CD4-positive, alpha-beta T cell (primary cell): ENCODE data around the gene RPS27A. TPM values are rescaled to one million over a fixed set of nuclear protein-coding genes. Genes with fewer than 3 reads are reported as not detected.
"Not testable (repeated sequence)": the region's sequence is repeated elsewhere in the genome, so short reads cannot be mapped to it uniquely, and the experiment has no call there.

Source experiments
- ATAC-seq: fragments of 200-7000 bp; cut with Tn5 transposase; one replicate; pipeline ENCODE4 v1.10.0; 2022; ENCODE audit warnings: mild to moderate bottlenecking; ENCODE audit not compliant: poor library complexity
- CTCF ChIA-PET: fragments of 350-600 bp; sonication (Branson Sonifier 250); formaldehyde crosslinking; loops from one replicate; lab custom pipeline; 2021; ENCODE audit warnings: antibody characterized with exemption, inconsistent platforms; lab: Charles Lee
- POLR2A ChIA-PET: fragments of 350-600 bp; sonication (Branson Sonifier 250); formaldehyde crosslinking; loops from one replicate; lab custom pipeline; 2021; ENCODE audit warnings: antibody characterized with exemption, inconsistent platforms; lab: Charles Lee
- DNase-seq, 14 experiments: peaks; one replicate each; pipeline ENCODE4 v3.0.0-alpha.2; 2013 to 2020; ENCODE audit warnings: mixed read lengths in 2 of 14
- H3K27ac ChIP-seq, 2 donors: one replicate each; pipeline versions ENCODE4 v1.5.1 to v1.7.0; 2013; ENCODE audit warnings: low read length in 2 of 2, low read depth in 1 of 2, mild to moderate bottlenecking in 1 of 2
- H3K27me3 ChIP-seq, 2 experiments: 1 replicate in 1 of 2; 2 replicates in 1 of 2; pipeline versions ENCODE4 v1.6.1 to v1.7.0; 2013; ENCODE audit warnings: low read length in 2 of 2, control low read depth in 1 of 2, mild to moderate bottlenecking in 1 of 2, moderate library complexity in 1 of 2; ENCODE audit not compliant: insufficient read depth in 2 of 2, control insufficient read depth in 1 of 2
- H3K36me3 ChIP-seq: one replicate; pipeline ENCODE4 v1.6.1; 2013; ENCODE audit warnings: low read length, control low read depth; ENCODE audit not compliant: insufficient read depth
- H3K4me1 ChIP-seq: one replicate; pipeline ENCODE4 v1.6.1; 2013; ENCODE audit warnings: low read length, control low read depth; ENCODE audit not compliant: insufficient read depth
- H3K4me3 ChIP-seq: one replicate; pipeline ENCODE4 v1.5.1; 2013; ENCODE audit warnings: mild to moderate bottlenecking, low read length, moderate library complexity
- H3K9me3 ChIP-seq, 2 experiments: 1 replicate in 1 of 2; 2 replicates in 1 of 2; pipeline versions ENCODE4 v1.6.1 to v1.7.0; 2013; ENCODE audit warnings: low read length in 2 of 2, mild to moderate bottlenecking in 2 of 2, control low read depth in 1 of 2, moderate library complexity in 1 of 2; ENCODE audit not compliant: control insufficient read depth in 1 of 2, insufficient read depth in 1 of 2
- H3K27ac Mint-ChIP-seq: one replicate; pipeline ENCODE4 v1.8.0; 2020; ENCODE audit warnings: mixed read lengths
- H3K27me3 Mint-ChIP-seq: one replicate; pipeline ENCODE4 v1.8.0; 2021; ENCODE audit warnings: mixed read lengths
- H3K36me3 Mint-ChIP-seq: one replicate; pipeline ENCODE4 v1.8.0; 2021; ENCODE audit warnings: low read depth, mixed read lengths
- H3K4me1 Mint-ChIP-seq: one replicate; pipeline ENCODE4 v1.8.0; 2021; ENCODE audit warnings: low read depth, mixed read lengths
- H3K4me3 Mint-ChIP-seq: one replicate; pipeline ENCODE4 v1.8.0; 2020; ENCODE audit warnings: mild to moderate bottlenecking, mixed read lengths
- H3K9me3 Mint-ChIP-seq: one replicate; pipeline ENCODE4 v1.8.0; 2020; ENCODE audit warnings: mixed read lengths
- CTCF ChIP-seq: fragments of 200-600 bp; IDR thresholded peaks from one replicate; pipeline ENCODE4 v1.8.0; 2022; ENCODE audit warnings: antibody characterized with exemption, mild to moderate bottlenecking
- intact Hi-C, 2 experiments: fragments of 100-400 bp; cut with DNase I in 1 of 2; cut with micrococcal nuclease in 1 of 2; formaldehyde crosslinking; loops; one replicate each; pipeline versions ENCODE4 v1.15.1 to v1.9.0; 2023 to 2025; cut with DNase I, micrococcal nuclease
- polyA plus RNA-seq, 2 donors: library from polyadenylated mRNA; unstranded; fragments of 120-200 nt; gene quantifications; one replicate each; pipeline ENCODE4 v1.2.1, GENCODE V29; 2013
- total RNA-seq, 174 experiments: library from RNA in 2 of 174; stranded (reverse) in 2 of 174; gene quantifications; one replicate each; pipeline ENCODE4 v1.2.3 and lab custom pipeline; 2021 to 2026

The RPS27A gene
- total RNA-seq, result 1,000 to 10,000 TPM; 2,201 to 2,315 TPM
- polyA plus RNA-seq (2013, experiment 1 of 2), result 4,674 TPM
- polyA plus RNA-seq (2013, experiment 2 of 2), result 4,519 TPM
- total RNA-seq (lab: John Stamatoyannopoulos, UW), result 1,017 to 2,434 (median 1,604) reads per million in 172 experiments

GRCh38 chr2:55232084-55232862 lies at the start of gene RPS27A, which contains the start of gene CLHC1:
Gene RPS27A, plus strand, starts transcription at chr2:55232688. Its CDS starts 137 bp downstream, at chr2:55232825.
Gene CLHC1, minus strand, starts transcription at chr2:55232293. Its CDS starts 9,882 bp downstream, at chr2:55222411.
- peak within 1 kb of the TSS; percentile 77 for H3K4me3 ChIP-seq
- ATAC-seq, result peak; percentile 87
- peak; percentile 90 to 96 (median 94) for DNase-seq
- peaks cover 81% of the 10 kb centered on the region for H3K4me1 Mint-ChIP-seq
- peak within 1 kb of the TSS; percentile 92 for H3K27ac Mint-ChIP-seq
- H3K4me1 ChIP-seq, result peaks cover 31% of the 10 kb centered on the region
- ChIA-PET POLR2A (interaction anchor here (0.6 to 1.8 kb wide), 23 partner anchors 9 to 1465 kb away, joined by 3 to 71 read pairs (median 4); partner anchors contain the start of genes ACYP2, CFAP36, CHAC2 and EML6), CTCF (interaction anchor here (0.9 to 1.4 kb wide), 3 partner anchors 8 to 12 kb away, joined by 4 to 7 read pairs (median 4); no protein-coding TSS in a partner anchor)
- TF ChIP-seq CTCF, result no peak
- intact Hi-C loops, result loop anchor here (1.0 to 10.0 kb wide), 9 partner anchors 35 to 1447 kb away; partner anchors contain the start of genes CFAP36 (in 2 of the 2), ASB3 (in 1 of the 2), ERLEC1 (in 1 of the 2) and PPP4R3B (in 1 of the 2)
- H3K9me3 ChIP-seq, result no peaks in the 10 kb centered on the region
- peaks cover 5% of the 10 kb centered on the region for H3K9me3 Mint-ChIP-seq
- peaks cover 40% of the 10 kb centered on the region for H3K36me3 ChIP-seq
- H3K27me3 ChIP-seq, result no peaks in the 10 kb centered on the region
- peak within 1 kb of the TSS; percentile 95 for H3K4me3 Mint-ChIP-seq
- peak within 1 kb of the TSS; percentile 97 to 100 for H3K27ac ChIP-seq
- peaks cover 61% of the 10 kb centered on the region for H3K36me3 Mint-ChIP-seq
- no peaks in the 10 kb centered on the region for H3K27me3 Mint-ChIP-seq

GRCh38 chr2:55186837-55187236 lies 45.7 kb upstream of the RPS27A start:
- intact Hi-C loops, POLR2A ChIA-PET: not testable (repeated sequence)

GRCh38 chr2:55191888-55192287 lies 40.6 kb upstream of the RPS27A start:
- POLR2A ChIA-PET, H3K4me3 Mint-ChIP-seq, H3K9me3 ChIP-seq, H3K36me3 ChIP-seq, H3K27ac Mint-ChIP-seq, H3K9me3 Mint-ChIP-seq, H3K27ac ChIP-seq, H3K4me1 Mint-ChIP-seq, H3K4me1 ChIP-seq, H3K27me3 Mint-ChIP-seq, H3K27me3 ChIP-seq, CTCF ChIA-PET, H3K4me3 ChIP-seq, DNase-seq, ATAC-seq, intact Hi-C loops: not testable (repeated sequence)
- peaks cover 27% of the 10 kb centered on the region for H3K36me3 Mint-ChIP-seq

More at GRCh38 chr2:55186837-55187236, 45.7 kb upstream of the RPS27A start:
- ATAC-seq, DNase-seq, H3K4me1 Mint-ChIP-seq, H3K27ac Mint-ChIP-seq, H3K4me3 Mint-ChIP-seq, H3K9me3 ChIP-seq, H3K36me3 ChIP-seq, H3K4me1 ChIP-seq, H3K4me3 ChIP-seq, H3K9me3 Mint-ChIP-seq, H3K27me3 Mint-ChIP-seq, CTCF ChIA-PET, H3K27ac ChIP-seq, H3K27me3 ChIP-seq: not testable (repeated sequence)
- H3K36me3 Mint-ChIP-seq, result peaks cover 16% of the 10 kb centered on the region

GRCh38 chr2:55196526-55196925 lies 36.0 kb upstream of the RPS27A start:
- TF ChIP-seq CTCF, result no peak
- H3K36me3 ChIP-seq, result no peaks in the 10 kb centered on the region

More at GRCh38 chr2:55196526-55196925, 36.0 kb upstream of the RPS27A start:
- POLR2A ChIA-PET, result no interaction called here
- Histone ChIP-seq H3K9me3 (peaks cover 0 to 8% of the 10 kb centered on the region in 2 experiments), H3K27me3 (no peaks in the 10 kb centered on the region), H3K27ac (no peak overlapping the region), H3K4me3 (no peak overlapping the region), H3K4me1 (no peaks in the 10 kb centered on the region)
- intact Hi-C loops, result no loop called here
- Mint-ChIP-seq H3K4me1 (no peaks in the 10 kb centered on the region), H3K27me3 (no peaks in the 10 kb centered on the region), H3K36me3 (peaks cover 53% of the 10 kb centered on the region), H3K4me3 (no peak overlapping the region), H3K27ac (no peak overlapping the region), H3K9me3 (peaks cover 16% of the 10 kb centered on the region)
- no peak for ATAC-seq
- CTCF ChIA-PET, result no interaction called here
- no peak for DNase-seq
